PC-3 (cell line): ENCODE data around the gene SELE. TPM values are rescaled to one million over a fixed set of nuclear protein-coding genes. Genes with fewer than 3 reads are reported as not detected.

Experiments
- ATAC-seq: fragments of 200-7000 bp; cut with Tn5 transposase; 2 replicates; pipeline ENCODE4 v1.9.1; 2020; ENCODE audit warnings: mild to moderate bottlenecking, moderate library complexity
- BruUV-seq: library from RNA; stranded (reverse); fragments of 400-500 nt; replicated peaks from 2 replicates; lab custom pipeline; 2021; lab: Mats Ljungman, UMichigan
- CTCF ChIA-PET: fragments of 300-600 bp; sonication (Branson Sonifier 250); formaldehyde crosslinking; loops from one replicate; lab custom pipeline; 2022; ENCODE audit warnings: antibody characterized with exemption; lab: Charles Lee
- POLR2A ChIA-PET: fragments of 300-600 bp; sonication (Branson Sonifier 250); formaldehyde crosslinking; loops from one replicate; lab custom pipeline; 2022; ENCODE audit warnings: antibody characterized with exemption; ENCODE audit not compliant: unreplicated experiment; lab: Charles Lee
- DNase-seq: peaks from one replicate; pipeline ENCODE4 v3.0.0-alpha.2; 2015
- H2AFZ ChIP-seq: fragments of 300-600 bp; sonication (generic); 2 replicates; pipeline ENCODE4 v1.6.0; 2016; ENCODE audit warnings: antibody characterized with exemption, low read length
- H3F3A ChIP-seq: fragments of 300-600 bp; sonication (generic); one replicate; pipeline ENCODE4 v1.6.0; 2017; ENCODE audit warnings: antibody characterized with exemption, low read length, control low read depth, mild to moderate bottlenecking; ENCODE audit not compliant: unreplicated experiment
- H3K27ac ChIP-seq: fragments of 300-600 bp; sonication (generic); 2 replicates; pipeline ENCODE4 v1.5.1; 2016; ENCODE audit warnings: mild to moderate bottlenecking, low read length
- H3K27me3 ChIP-seq: fragments of 300-600 bp; sonication (generic); 2 replicates; pipeline ENCODE4 v1.6.1; 2016; ENCODE audit warnings: low read length, mixed read lengths
- H3K36me3 ChIP-seq: fragments of 300-600 bp; sonication (generic); 2 replicates; pipeline ENCODE4 v1.6.1; 2016; ENCODE audit warnings: low read depth, mixed run types, low read length, mixed read lengths
- H3K4me1 ChIP-seq: fragments of 300-600 bp; sonication (generic); 2 replicates; pipeline ENCODE4 v1.5.1; 2016; ENCODE audit warnings: low read length; ENCODE audit not compliant: insufficient read depth
- H3K4me2 ChIP-seq: fragments of 300-600 bp; sonication (generic); 2 replicates; pipeline ENCODE4 v1.6.0; 2016; ENCODE audit warnings: low read length
- H3K4me3 ChIP-seq: fragments of 300-600 bp; sonication (generic); 2 replicates; pipeline ENCODE4 v1.5.1; 2016; ENCODE audit warnings: mild to moderate bottlenecking, low read length, mixed read lengths
- H3K79me2 ChIP-seq: fragments of 300-600 bp; sonication (generic); 2 replicates; pipeline ENCODE4 v1.6.1; 2017; ENCODE audit warnings: low read length, mixed read lengths
- H3K9ac ChIP-seq: fragments of 300-600 bp; sonication (generic); 2 replicates; pipeline ENCODE4 v1.6.0; 2016; ENCODE audit warnings: mild to moderate bottlenecking, low read length
- H3K9me2 ChIP-seq: fragments of 300-600 bp; sonication (generic); replicated peaks from 2 replicates; pipeline ENCODE4 v1.6.1; 2016; ENCODE audit warnings: mixed run types, low read length, mixed read lengths
- H3K9me3 ChIP-seq: fragments of 300-600 bp; sonication (generic); 2 replicates; pipeline ENCODE4 v1.6.1; 2016; ENCODE audit warnings: low read length, mixed read lengths
- H4K20me1 ChIP-seq: fragments of 300-600 bp; sonication (generic); 2 replicates; pipeline ENCODE4 v1.6.1; 2016; ENCODE audit warnings: low read length, mixed read lengths
- CTCF ChIP-seq: fragments of 300-600 bp; sonication (generic); conservative IDR thresholded peaks from 2 replicates; pipeline ENCODE4 v1.5.1; 2017; ENCODE audit warnings: antibody characterized with exemption, low read depth, mild to moderate bottlenecking, low read length
- EZH2 ChIP-seq: fragments of 300-600 bp; sonication (generic); IDR thresholded peaks from one replicate; pipeline ENCODE4 v1.6.1; 2017; ENCODE audit warnings: antibody characterized with exemption, mild to moderate bottlenecking, low read length; ENCODE audit not compliant: unreplicated experiment
- EZH2phosphoT487 ChIP-seq: fragments of 300-600 bp; sonication (generic); IDR thresholded peaks from 2 replicates; pipeline ENCODE4 v1.6.1; 2018; ENCODE audit warnings: mild to moderate bottlenecking, antibody characterized with exemption, low read length, borderline replicate concordance
- intact Hi-C: fragments of 100-400 bp; cut with micrococcal nuclease; formaldehyde crosslinking; loops from 2 replicates; pipeline ENCODE4 v1.9.0; 2023
- total RNA-seq: library from RNA; depleted of rRNA; stranded (reverse); fragments of >200 nt; gene quantifications from 2 replicates; pipeline ENCODE4 v1.2.3, GENCODE V29; 2014

The SELE gene
- total RNA-seq, 1 experiment from 2014 or later = not detected

- Histone ChIP-seq H3K4me1 (no peaks in the 10 kb centered on the region), H3K36me3 (no peaks in the 10 kb centered on the region), H2AFZ (no peak overlapping the region), H3K9me2 (no peaks in the 10 kb centered on the region), H3K27me3 (no peaks in the 10 kb centered on the region), H3K4me3 (no peak overlapping the region), H3F3A (no peaks in the 10 kb centered on the region), H3K79me2 (no peaks in the 10 kb centered on the region), H3K27ac (no peak overlapping the region), H3K4me2 (no peak overlapping the region), H3K9me3 (no peaks in the 10 kb centered on the region), H4K20me1 (no peaks in the 10 kb centered on the region), H3K9ac (no peak overlapping the region)
- intact Hi-C loops = no loop called here
- ChIA-PET POLR2A (no interaction called here), CTCF (interaction anchor here (0.6 kb wide), 1 partner anchor 132 kb away, joined by 3 read pairs; no protein-coding TSS in a partner anchor)
- TF ChIP-seq EZH2phosphoT487 = no peak
- no peak for TF ChIP-seq CTCF
- no peak for TF ChIP-seq EZH2
- BruUV-seq = no TSS peak
- ATAC-seq (no peak), DNase-seq (no peak)
These were observed 7.9 kb downstream of the SELE start for GRCh38 chr1:169725930-169726329.

GRCh38 chr1:169724168-169724567 is 9.7 kb downstream of the SELE start:
- Histone ChIP-seq H3K9ac (no peak overlapping the region), H4K20me1 (no peaks in the 10 kb centered on the region), H3K79me2 (no peaks in the 10 kb centered on the region), H3K4me3 (no peak overlapping the region), H3K27me3 (no peaks in the 10 kb centered on the region), H3K4me2 (no peak overlapping the region), H3K9me3 (no peaks in the 10 kb centered on the region), H3K27ac (no peak overlapping the region), H3K36me3 (no peaks in the 10 kb centered on the region), H3K4me1 (no peaks in the 10 kb centered on the region), H3F3A (no peaks in the 10 kb centered on the region), H2AFZ (peak overlapping the region; percentile 21; the same call in 1 of the 2 replicates), H3K9me2 (no peaks in the 10 kb centered on the region)
- ChIA-PET POLR2A (no interaction called here), CTCF (no interaction called here)
- ATAC-seq = no peak
- no peak for DNase-seq
- intact Hi-C loops = no loop called here
- TF ChIP-seq EZH2phosphoT487 = no peak
- TF ChIP-seq EZH2 = no peak
- TF ChIP-seq CTCF = no peak
- BruUV-seq = no TSS peak

- ATAC-seq (no peak), DNase-seq (no peak)
- no peaks in the 10 kb centered on the region for H3K9me3 ChIP-seq
- no TSS peak for BruUV-seq
- H3K4me2 ChIP-seq = no peak overlapping the region
- no peaks in the 10 kb centered on the region for H3K36me3 ChIP-seq
- no peaks in the 10 kb centered on the region for H4K20me1 ChIP-seq
- peak overlapping the region; percentile 21; the same call in 1 of the 2 replicates for H2AFZ ChIP-seq
- TF ChIP-seq EZH2phosphoT487 (no peak), EZH2 (no peak), CTCF (no peak)
- no peaks in the 10 kb centered on the region for H3K9me2 ChIP-seq
- no peaks in the 10 kb centered on the region for H3K27me3 ChIP-seq
- H3K79me2 ChIP-seq = no peaks in the 10 kb centered on the region
- H3K4me3 ChIP-seq = no peak overlapping the region
- H3K9ac ChIP-seq = no peak overlapping the region
- intact Hi-C loops = no loop called here
- POLR2A ChIA-PET = no interaction called here
- no peaks in the 10 kb centered on the region for H3F3A ChIP-seq
- H3K4me1 ChIP-seq = no peaks in the 10 kb centered on the region
- H3K27ac ChIP-seq = no peak overlapping the region
- CTCF ChIA-PET = no interaction called here
These were observed 10.1 kb downstream of the SELE start for GRCh38 chr1:169723763-169724162.
